Mesendoderm (in vitro differentiated cells): ENCODE measurements around the gene CMIP.

Experiments
- DNase-seq: peaks from one replicate; pipeline ENCODE4 v3.0.0; 2013
- H2AK5ac ChIP-seq: 2 replicates; pipeline ENCODE4 v1.6.1; 2013; ENCODE audit warnings: low read length, inconsistent platforms
- H2BK120ac ChIP-seq: 2 replicates; pipeline ENCODE4 v1.6.1; 2013; ENCODE audit warnings: low read depth, mild to moderate bottlenecking, low read length, moderate library complexity, mixed read lengths
- H2BK15ac ChIP-seq: replicated peaks from 2 replicates; pipeline ENCODE4 v1.6.1; 2013; ENCODE audit warnings: low read depth, mild to moderate bottlenecking, moderate library complexity
- H2BK5ac ChIP-seq: 2 replicates; pipeline ENCODE4 v1.6.1; 2013; ENCODE audit warnings: low read length, inconsistent platforms
- H3K18ac ChIP-seq: 2 replicates; pipeline ENCODE4 v1.6.1; 2013; ENCODE audit warnings: mild to moderate bottlenecking, low read length, mixed read lengths
- H3K23ac ChIP-seq: one replicate; pipeline ENCODE4 v1.6.1; 2013; ENCODE audit warnings: low read length
- H3K27ac ChIP-seq: 2 replicates; pipeline ENCODE4 v1.5.1; 2013; ENCODE audit warnings: low read depth, mild to moderate bottlenecking, inconsistent platforms, low read length, moderate library complexity
- H3K27me3 ChIP-seq: 2 replicates; pipeline ENCODE4 v1.6.1; 2013; ENCODE audit warnings: low read length, control low read depth, mild to moderate bottlenecking, inconsistent platforms; ENCODE audit not compliant: insufficient read depth, poor library complexity
- H3K36me3 ChIP-seq: 2 replicates; pipeline ENCODE4 v1.6.1; 2013; ENCODE audit warnings: low read length, inconsistent platforms; ENCODE audit not compliant: control insufficient read depth, insufficient read depth
- H3K4ac ChIP-seq: one replicate; pipeline ENCODE4 v1.6.1; 2013; ENCODE audit warnings: low read depth, mild to moderate bottlenecking, low read length, moderate library complexity
- H3K4me1 ChIP-seq: 2 replicates; pipeline ENCODE4 v1.6.1; 2013; ENCODE audit warnings: low read depth, low read length, inconsistent platforms; ENCODE audit not compliant: control insufficient read depth
- H3K4me2 ChIP-seq: 2 replicates; pipeline ENCODE4 v1.6.1; 2013; ENCODE audit warnings: low read length
- H3K4me3 ChIP-seq: 2 replicates; pipeline ENCODE4 v1.5.1; 2013; ENCODE audit warnings: mild to moderate bottlenecking, low read length
- H3K56ac ChIP-seq: one replicate; pipeline ENCODE4 v1.6.1; 2013; ENCODE audit warnings: low read length
- H3K79me1 ChIP-seq: 2 replicates; pipeline ENCODE4 v1.6.1; 2013; ENCODE audit warnings: low read length, inconsistent platforms
- H3K79me2 ChIP-seq: 2 replicates; pipeline ENCODE4 v1.6.1; 2013; ENCODE audit warnings: mild to moderate bottlenecking, low read length; ENCODE audit not compliant: control insufficient read depth, insufficient read depth
- H3K9ac ChIP-seq: 2 replicates; pipeline ENCODE4 v1.6.1; 2013; ENCODE audit warnings: low read length, inconsistent platforms
- H4K5ac ChIP-seq: one replicate; pipeline ENCODE4 v1.6.1; 2013; ENCODE audit warnings: low read length
- H4K8ac ChIP-seq: one replicate; pipeline ENCODE4 v1.6.1; 2013; ENCODE audit warnings: low read depth, mild to moderate bottlenecking, control low read depth, low read length, moderate library complexity
- WGBS: extraction: QIAGEN DNeasy Blood & Tissue Kit; methylation state at CpG from one replicate; pipeline ENCODE4 v1.1.7; 2013; ENCODE audit warnings: low lambda C conversion rate, missing lambda C conversion rate; ENCODE audit not compliant: insufficient coverage; ENCODE audit errors: extremely low coverage; 5-methylcytosine and 5-hydroxymethylcytosine counted together

CMIP gene

DNA sequence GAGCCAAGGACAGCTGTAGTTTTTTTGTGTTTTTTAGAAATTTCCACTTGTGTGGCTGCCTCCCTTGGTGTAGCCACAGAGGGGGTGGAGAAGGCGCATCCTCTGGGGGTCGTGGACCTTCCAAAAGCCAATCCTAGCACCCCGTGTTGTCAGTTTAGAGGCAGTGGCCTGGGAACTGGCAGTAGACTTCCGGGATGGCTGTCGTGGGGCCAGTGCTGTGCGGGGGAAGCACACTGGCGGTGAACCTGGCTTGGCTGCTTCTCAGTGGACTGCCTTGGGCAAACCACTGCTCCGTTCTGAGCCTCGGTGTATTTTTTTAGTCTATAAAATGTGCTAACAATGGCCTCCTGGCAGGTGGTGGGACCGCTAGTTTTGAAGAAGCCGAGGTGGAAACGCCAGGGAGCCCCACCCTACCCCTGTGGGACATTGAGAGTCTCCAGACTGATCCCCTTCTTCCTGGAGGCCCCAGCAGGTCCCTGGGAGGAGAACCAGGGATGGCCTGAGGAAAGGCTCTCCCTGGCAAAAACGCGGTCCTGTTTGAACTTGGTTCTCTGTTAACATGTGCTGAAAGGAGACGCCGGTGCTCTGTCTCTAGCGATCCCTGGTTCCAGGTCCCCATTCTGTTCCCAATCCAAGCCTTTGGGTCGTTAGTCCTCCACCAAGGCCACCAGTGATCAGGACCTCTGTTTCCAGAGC lies 125.7 kb downstream of the CMIP start:
- Histone ChIP-seq H3K56ac (no peak overlapping the region), H2BK120ac (no peak overlapping the region), H3K79me2 (peaks cover 16% of the 10 kb centered on the region), H3K23ac (no peak overlapping the region), H3K9ac (no peak overlapping the region), H3K4me2 (no peak overlapping the region), H2BK5ac (no peak overlapping the region), H3K27ac (no peak overlapping the region), H2AK5ac (no peak overlapping the region), H3K36me3 (no peaks in the 10 kb centered on the region), H4K8ac (no peak overlapping the region), H3K18ac (no peak overlapping the region), H3K27me3 (no peaks in the 10 kb centered on the region), H4K5ac (no peak overlapping the region), H3K4me3 (no peak overlapping the region), H2BK15ac (no peak overlapping the region), H3K79me1 (peaks cover 46% of the 10 kb centered on the region), H3K4ac (no peak overlapping the region), H3K4me1 (peaks cover 4% of the 10 kb centered on the region)
- no peak for DNase-seq
- no CpG with 5 or more reads among the region's 18 CpGs for WGBS

DNA sequence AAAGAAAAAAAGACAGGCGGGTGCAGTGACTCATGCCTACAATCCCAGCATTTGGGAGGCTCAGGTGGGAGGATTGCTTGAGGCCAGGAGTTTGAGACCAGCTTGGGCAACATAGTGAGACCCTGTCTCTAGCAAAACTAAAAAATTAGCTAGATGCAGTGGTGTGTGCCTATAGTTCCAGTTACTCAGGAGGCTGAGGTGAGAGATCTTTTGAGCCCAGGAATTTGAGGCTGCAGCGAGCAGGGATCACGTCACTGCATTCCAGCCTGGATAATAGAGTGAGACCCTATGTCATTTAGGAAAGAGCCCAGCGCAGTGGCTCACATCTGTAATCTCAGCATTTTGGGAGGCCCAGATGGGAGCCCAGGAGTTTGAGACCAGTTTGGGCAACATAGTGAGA lies 126.6 kb downstream of the CMIP start:
- no peak overlapping the region for H3K4me3 ChIP-seq
- no peaks in the 10 kb centered on the region for H3K27me3 ChIP-seq
- H3K23ac ChIP-seq, result no peak overlapping the region
- WGBS, result no CpG with 5 or more reads among the region's 4 CpGs
- no peak overlapping the region for H2BK5ac ChIP-seq
- no peak overlapping the region for H2BK120ac ChIP-seq
- no peak overlapping the region for H3K4me2 ChIP-seq
- peaks cover 4% of the 10 kb centered on the region for H3K4me1 ChIP-seq
- no peak overlapping the region for H2BK15ac ChIP-seq
- no peak for DNase-seq
- H2AK5ac ChIP-seq, result no peak overlapping the region
- H3K79me1 ChIP-seq, result peaks cover 45% of the 10 kb centered on the region
- peaks cover 15% of the 10 kb centered on the region for H3K79me2 ChIP-seq
- H3K36me3 ChIP-seq, result no peaks in the 10 kb centered on the region
- no peak overlapping the region for H3K4ac ChIP-seq
- H3K18ac ChIP-seq, result no peak overlapping the region
- H3K56ac ChIP-seq, result no peak overlapping the region
- H3K27ac ChIP-seq, result no peak overlapping the region
- H4K5ac ChIP-seq, result no peak overlapping the region
- H4K8ac ChIP-seq, result no peak overlapping the region
- no peak overlapping the region for H3K9ac ChIP-seq

DNA sequence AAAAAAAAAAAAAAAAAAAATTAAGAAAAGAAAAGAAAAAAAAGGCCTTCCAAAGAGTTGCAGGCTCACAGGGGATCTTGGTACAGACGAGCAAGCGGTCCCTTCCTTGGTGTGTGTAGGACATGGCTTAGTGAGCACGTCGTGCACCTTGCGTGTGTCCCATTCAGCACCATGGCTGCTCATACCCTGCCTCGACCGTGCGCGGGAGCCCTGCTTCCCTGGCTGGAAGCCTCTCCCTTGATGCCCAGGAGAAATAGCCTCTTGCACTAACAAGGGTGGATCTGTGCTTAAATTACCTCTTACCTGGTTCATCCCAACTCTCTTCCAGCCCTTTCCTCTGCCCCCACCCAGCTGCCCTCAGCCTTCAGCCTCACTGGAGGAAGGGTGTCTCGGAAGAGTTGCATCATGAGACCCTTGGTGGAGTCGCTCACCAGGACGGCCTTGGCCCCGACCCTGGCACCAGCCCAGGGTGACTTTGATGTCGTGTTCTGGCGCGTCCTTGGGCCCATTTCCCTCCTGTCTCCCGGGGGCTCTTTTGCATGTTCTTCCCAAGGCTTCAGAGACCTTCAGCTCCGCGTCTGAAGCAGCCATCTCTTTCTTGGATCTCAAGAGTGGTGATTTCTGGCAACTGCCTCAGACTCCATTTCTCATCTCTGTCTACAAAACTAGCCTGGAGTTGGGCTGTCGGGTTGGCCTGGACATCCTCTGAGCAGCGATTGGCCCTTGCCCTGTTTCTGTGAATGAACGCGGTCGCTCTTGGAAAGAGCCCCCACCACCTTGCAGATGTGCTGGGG lies 127.2 kb downstream of the CMIP start:
- DNase-seq, result no peak
- H3K36me3 ChIP-seq, result no peaks in the 10 kb centered on the region
- no peak overlapping the region for H3K18ac ChIP-seq
- H3K79me1 ChIP-seq, result peaks cover 45% of the 10 kb centered on the region
- H3K4me2 ChIP-seq, result no peak overlapping the region
- no peak overlapping the region for H3K27ac ChIP-seq
- no peak overlapping the region for H2BK120ac ChIP-seq
- no CpG with 5 or more reads among the region's 24 CpGs for WGBS
- no peaks in the 10 kb centered on the region for H3K27me3 ChIP-seq
- no peak overlapping the region for H3K23ac ChIP-seq
- H3K79me2 ChIP-seq, result peaks cover 15% of the 10 kb centered on the region
- H3K4me3 ChIP-seq, result no peak overlapping the region
- H3K9ac ChIP-seq, result no peak overlapping the region
- H3K56ac ChIP-seq, result no peak overlapping the region
- no peak overlapping the region for H3K4ac ChIP-seq
- H4K5ac ChIP-seq, result no peak overlapping the region
- H2BK5ac ChIP-seq, result no peak overlapping the region
- H4K8ac ChIP-seq, result no peak overlapping the region
- no peak overlapping the region for H2AK5ac ChIP-seq
- H2BK15ac ChIP-seq, result no peak overlapping the region
- peaks cover 4% of the 10 kb centered on the region for H3K4me1 ChIP-seq

DNA sequence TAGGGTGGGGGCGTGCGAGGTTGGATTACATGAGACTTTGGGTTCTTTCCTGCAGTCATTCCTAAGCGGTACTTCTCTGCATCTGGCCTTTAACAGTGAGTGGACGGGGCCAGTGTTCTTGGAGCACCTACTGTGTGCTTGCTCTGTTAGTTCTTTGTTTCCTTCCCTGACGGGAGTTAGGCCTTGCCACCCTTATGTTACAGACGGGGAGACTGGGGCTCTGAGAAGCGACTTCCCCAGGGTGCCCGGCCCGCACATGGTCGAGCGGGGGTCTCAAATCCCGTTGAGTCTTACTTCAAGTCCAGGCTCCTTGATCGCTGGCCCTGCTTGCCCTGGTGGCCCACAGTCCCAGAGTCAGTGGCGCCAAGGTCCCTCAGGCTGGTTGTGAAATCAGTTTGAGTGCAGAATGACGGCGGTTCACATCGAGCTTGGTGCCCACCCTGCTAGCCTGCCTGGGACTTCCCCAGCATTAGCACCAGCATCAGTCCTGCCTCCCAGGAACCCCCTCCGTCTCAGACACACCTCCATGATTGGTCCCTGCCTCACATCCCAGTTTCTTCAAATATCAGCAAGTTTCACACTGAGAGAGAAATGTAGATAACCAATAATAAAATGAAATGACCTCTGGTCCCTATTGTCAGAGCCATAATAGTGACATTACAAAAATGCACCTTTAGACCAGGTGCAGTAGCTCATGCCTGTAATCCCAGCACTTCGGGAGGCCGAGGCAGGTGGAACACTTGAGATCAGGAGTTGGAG lies 128.0 kb downstream of the CMIP start:
- Histone ChIP-seq H3K9ac (no peak overlapping the region), H4K5ac (no peak overlapping the region), H3K56ac (no peak overlapping the region), H3K79me2 (peaks cover 8% of the 10 kb centered on the region), H2BK15ac (no peak overlapping the region), H3K79me1 (peaks cover 38% of the 10 kb centered on the region), H3K4me3 (no peak overlapping the region), H3K27ac (no peak overlapping the region), H3K4me2 (no peak overlapping the region), H3K4ac (no peak overlapping the region), H2AK5ac (no peak overlapping the region), H3K4me1 (peaks cover 4% of the 10 kb centered on the region), H3K18ac (no peak overlapping the region), H3K27me3 (no peaks in the 10 kb centered on the region), H3K23ac (no peak overlapping the region), H2BK120ac (no peak overlapping the region), H3K36me3 (no peaks in the 10 kb centered on the region), H2BK5ac (no peak overlapping the region), H4K8ac (no peak overlapping the region)
- no peak for DNase-seq
- WGBS, result no CpG with 5 or more reads among the region's 20 CpGs

DNA sequence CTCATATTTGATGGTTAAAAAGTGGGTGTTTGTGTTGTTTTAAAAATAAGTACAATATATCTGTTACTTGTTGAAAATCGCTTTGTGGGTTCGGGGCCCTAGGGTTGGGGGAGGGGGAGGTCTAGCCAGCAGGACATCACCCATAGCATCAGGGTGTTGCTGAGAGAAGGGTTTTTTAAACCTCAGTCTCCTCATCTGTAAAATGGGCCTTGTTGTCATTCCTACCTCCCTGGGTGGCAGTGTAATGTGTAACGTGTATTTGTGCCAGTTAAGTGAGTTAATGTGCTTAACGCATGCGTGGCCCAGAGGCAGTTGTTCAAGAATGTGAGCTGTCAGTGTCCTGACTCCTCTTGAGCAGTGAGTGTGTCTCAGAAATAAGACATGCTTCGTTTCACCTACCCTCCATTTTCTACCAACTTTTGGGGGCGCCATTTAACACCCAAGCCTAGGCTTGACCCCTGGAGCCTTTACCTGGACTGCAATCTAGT lies 129.0 kb downstream of the CMIP start:
- 100% methylated on average over 2 of the region's 7 CpGs for WGBS
- no peaks in the 10 kb centered on the region for H3K36me3 ChIP-seq
- DNase-seq, result no peak
- H3K56ac ChIP-seq, result no peak overlapping the region
- no peak overlapping the region for H2BK120ac ChIP-seq
- H3K79me2 ChIP-seq, result peaks cover 9% of the 10 kb centered on the region
- H3K23ac ChIP-seq, result no peak overlapping the region
- no peak overlapping the region for H2BK5ac ChIP-seq
- H2BK15ac ChIP-seq, result no peak overlapping the region
- no peak overlapping the region for H3K4ac ChIP-seq
- no peak overlapping the region for H2AK5ac ChIP-seq
- no peak overlapping the region for H3K9ac ChIP-seq
- no peak overlapping the region for H3K18ac ChIP-seq
- peaks cover 38% of the 10 kb centered on the region for H3K79me1 ChIP-seq
- peaks cover 1% of the 10 kb centered on the region for H3K4me1 ChIP-seq
- H3K4me2 ChIP-seq, result no peak overlapping the region
- no peak overlapping the region for H3K4me3 ChIP-seq
- H4K5ac ChIP-seq, result no peak overlapping the region
- H3K27ac ChIP-seq, result no peak overlapping the region
- H4K8ac ChIP-seq, result no peak overlapping the region
- no peaks in the 10 kb centered on the region for H3K27me3 ChIP-seq
